Stimulated activated CD8-positive, alpha-beta memory T cell treated with anti-CD3 and anti-CD28 coated beads, Interleukin-12 subunit alpha, Interleukin-12 subunit beta, amount 100 ng/mL, for 24 hours (primary cell): ENCODE results near the gene ACTA2.
A peak's percentile ranks its signal among the peaks of the same experiment; 100 is the strongest.

Source experiments
- DNase-seq: peaks from one replicate; pipeline ENCODE4 v3.0.0-alpha.2; 2020; ENCODE audit errors: extremely low read depth

ACTA2 gene

DNA sequence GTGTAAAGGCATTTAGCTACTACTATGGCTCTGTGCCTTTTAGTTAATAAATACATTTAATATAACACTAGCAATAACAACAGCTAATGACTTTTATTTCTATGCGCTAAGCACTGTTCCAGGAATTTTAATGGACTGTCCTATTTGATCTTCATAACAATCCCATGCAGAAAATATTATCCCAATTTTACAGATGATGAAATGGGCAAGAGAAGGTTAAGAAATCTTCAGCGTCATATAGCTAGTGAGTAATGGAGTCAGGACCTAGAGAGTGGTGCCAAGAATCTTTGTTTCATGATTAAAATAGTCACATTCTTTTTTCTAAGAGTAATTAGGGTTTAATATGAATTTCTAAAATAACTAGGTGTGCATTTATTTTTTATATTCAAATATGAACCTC lies 32.4 kb downstream of the ACTA2 start:
- no peak for DNase-seq

DNA sequence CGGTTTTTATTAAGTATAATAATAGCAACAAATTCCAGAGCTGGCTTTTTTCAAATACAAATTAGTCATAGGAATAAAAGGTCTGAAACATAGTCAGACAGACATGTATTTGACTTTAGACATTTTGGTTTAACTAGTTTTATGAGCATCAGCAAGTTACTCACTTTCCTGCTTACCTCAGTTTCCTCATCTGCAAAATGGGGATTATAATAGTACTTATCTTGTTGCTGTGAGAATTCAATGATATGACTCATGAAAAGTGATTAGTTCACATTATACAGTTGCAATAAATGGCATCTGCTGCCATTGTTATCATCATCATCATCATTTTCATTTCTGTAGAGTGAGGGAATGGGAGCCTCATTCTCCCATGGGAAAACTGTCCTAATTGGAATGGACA lies 33.5 kb downstream of the ACTA2 start:
- DNase-seq: no peak

DNA sequence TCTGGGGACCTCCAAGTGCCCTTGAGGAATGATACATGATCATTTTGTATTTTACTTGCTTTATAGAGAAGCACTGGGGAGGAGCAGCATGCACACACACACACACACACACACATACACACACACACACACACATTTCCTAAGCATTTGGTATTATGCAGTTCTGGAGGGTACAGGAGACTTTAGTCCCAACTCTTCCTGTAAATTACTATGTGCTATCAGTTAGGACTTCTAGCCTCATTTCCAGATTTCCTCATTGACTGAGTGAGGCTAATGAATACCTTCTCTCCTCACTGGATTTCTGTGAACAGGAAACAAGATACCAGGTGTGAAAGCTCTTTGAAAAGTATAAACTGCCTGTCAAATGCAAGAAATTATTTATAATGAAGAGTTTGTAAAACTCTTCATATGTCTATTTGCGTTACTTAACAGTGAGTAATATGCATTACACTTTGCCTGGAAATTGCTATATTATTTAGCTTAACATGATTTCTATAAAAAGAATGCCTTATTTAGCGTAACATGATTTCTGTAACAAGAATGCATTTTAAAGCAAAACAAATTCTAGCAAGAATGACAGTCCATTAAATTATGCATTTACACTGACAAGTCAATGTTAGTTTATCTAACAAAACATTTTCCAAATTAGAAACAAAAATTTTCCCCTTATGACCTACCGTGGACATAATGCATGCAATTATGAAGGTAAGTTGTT lies 34.2 kb downstream of the ACTA2 start:
- no peak for DNase-seq

DNA sequence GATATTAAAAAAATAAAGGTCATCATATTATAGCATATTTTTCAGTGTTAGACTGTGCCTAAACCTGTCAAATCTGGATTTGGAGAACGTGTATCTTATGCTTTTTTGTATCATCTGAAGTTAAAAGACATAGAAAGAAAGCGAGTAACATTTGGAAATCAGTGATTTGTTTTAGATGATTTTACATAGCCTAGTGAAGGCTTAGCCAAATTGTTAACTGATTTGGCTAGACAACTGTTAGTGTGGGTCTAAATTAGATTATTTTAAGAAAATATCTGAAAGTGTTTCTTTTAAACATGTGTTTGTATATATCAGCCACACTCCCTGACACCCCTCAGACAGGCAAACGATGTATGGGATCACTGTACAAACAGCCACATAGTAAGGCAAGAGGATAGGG lies 35.6 kb downstream of the ACTA2 start:
- no peak for DNase-seq

DNA sequence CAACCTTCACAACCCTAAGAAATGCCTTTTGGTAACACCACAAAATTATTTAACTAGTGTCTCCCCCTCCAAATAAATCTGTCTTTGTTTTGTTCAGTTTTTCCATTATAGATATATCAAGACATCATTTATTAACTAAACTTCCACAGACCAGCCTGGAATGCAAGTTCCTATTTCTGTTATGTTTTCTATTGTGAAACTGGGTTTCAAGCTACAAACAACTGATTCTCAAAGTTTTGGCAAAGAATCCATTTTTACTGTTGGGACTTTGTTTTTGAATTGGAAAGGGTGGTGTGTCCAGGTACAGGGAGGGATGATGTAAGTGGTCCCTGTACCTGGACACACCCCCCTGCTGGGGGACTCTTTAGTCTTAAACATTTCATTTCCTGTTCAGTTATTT lies 36.3 kb downstream of the ACTA2 start:
- DNase-seq: no peak

DNA sequence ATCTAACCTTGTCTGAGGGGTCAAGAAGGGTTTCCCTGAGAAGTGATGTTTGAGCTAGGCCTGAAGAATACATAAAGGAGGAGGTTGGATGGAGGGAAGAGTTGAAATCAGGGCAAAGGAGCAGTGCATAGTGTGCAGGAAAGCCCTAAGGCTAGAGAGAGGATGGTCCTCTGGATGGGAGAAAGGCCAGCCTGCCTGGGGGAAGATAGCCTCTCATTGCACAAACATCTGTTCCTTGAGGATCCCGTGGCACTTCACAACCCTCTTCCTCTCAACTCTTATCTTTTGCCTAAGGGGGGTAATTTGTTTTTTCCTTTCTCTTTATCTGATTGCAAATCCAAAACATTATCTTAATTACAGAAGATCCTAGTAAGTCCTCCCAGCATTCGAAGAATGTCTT lies 36.8 kb downstream of the ACTA2 start:
- DNase-seq: no peak

DNA sequence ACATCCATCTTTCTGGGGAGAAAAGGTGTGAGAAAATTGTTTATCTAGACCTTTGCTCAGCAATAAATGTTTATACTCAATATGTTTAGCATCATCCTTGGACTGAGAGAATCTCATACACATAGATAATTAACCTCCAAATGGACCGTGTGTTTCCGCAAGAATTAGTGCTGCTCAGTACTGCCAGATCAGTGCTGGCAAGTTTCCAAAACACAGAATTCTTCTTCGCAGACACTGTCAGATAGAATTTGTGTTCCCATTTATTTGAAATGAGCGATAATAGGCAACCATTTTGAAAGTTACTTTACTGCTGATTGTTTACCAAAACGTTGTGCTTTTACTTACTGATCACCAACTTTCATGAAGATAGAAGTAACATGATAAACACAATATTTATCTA lies 38.8 kb downstream of the ACTA2 start:
- DNase-seq: no peak

DNA sequence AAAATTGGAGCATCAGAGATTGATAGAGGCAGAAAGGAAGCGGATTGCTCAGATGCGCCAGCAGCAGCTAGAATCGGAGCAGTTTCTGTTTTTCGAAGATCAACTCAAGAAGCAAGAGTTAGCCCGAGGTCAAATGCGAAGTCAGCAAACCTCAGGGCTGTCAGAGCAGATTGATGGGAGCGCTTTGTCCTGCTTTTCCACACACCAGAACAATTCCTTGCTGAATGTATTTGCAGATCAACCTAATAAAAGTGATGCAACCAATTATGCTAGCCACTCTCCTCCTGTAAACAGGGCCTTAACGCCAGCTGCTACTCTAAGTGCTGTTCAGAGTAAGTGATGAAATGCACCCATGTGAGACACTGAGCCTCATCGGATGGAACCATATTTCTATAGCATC lies 39.4 kb downstream of the ACTA2 start:
- no peak for DNase-seq

DNA sequence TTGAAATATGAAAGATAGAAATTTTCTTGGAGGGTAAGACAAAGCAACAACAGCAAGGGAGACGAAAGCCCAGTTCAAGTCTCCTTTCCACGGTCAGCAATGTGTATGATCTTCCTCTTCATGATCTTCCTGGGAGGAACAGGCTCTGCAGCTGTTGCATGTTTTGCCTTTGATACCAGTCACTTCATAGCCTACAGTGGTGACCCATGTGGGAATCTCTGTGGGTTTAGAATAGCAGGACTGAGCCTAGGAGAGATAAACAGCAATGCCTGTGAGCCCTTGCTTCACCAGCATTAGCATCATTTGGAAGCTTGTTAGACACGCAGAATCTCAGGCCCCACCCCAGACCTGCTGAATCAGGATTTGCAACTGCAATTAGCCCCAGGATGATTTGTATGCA lies 40.7 kb downstream of the ACTA2 start:
- no peak for DNase-seq

DNA sequence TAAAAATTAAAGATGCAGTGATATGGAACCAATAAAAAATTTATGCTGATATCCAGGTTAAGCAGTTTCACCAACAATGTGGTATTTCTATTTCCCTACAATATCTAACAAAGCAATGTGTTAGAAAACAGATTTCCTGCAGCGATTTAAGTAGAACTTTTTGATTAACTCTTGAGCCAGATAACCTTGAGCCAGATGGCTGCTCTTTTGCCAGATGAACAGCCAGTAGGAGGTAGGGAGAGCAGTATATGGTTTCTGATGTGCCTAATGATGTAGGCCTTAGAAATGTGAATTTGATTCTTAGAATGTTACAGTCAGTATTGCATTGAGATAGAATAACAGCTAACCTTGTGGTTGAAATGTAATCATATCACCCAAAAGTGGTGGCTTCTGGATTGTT lies 41.5 kb downstream of the ACTA2 start:
- DNase-seq: no peak

DNA sequence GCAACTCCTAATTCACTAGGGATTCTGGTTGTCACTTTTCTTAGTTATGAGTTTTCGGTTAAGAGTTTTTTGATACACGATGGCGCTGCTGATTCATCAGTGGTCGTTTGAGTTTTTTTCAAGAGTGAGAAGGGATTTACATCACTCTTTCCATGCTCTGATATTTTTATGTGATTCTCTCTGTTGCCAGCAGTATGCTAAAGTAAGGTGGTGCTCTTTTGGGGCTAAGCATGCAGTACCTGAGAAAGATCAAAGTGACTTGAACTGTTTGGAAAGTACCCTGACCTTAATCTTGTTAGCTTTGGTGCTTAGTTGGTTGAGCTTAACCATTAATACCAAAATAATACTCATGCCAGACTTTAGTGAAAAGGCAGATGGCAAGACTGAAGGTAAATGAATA lies 44.4 kb downstream of the ACTA2 start:
- DNase-seq: no peak

DNA sequence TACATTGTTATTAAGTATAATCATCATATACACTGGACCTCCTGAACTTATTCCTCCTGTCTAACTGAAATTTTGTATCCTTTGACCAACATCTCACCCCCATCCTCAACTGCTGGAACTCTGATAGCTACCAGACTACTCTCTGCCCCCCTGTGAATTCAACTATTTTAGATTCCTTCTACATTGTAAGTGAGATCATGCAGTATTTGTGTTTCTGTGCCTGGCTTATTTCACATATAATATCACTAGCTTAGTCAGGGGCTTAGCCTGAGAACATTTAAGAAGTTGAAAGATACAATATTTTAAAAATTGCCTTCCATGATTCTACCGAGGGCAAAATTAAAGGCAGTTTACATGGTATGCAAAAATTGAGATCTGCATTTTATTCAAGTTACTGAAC lies 45.7 kb downstream of the ACTA2 start:
- no peak for DNase-seq

DNA sequence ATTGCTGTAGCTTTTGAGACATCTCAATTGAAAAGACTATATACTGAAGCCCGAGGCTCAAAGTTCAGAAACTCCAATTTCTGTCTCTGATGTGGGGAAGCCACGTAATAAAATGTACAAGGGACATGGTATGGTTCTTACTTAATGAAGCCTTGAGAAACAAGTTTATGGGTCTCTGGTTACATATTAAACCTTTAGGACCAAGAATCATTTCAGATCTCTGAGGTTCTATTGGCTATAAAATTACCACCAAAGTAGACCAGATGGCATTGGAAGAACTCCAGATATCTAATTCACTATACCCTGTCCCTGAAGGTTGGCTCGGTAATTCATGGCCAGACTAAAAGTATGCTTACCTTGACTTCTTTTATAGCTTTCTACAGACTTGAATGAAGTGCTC lies 48.9 kb downstream of the ACTA2 start:
- no peak for DNase-seq

DNA sequence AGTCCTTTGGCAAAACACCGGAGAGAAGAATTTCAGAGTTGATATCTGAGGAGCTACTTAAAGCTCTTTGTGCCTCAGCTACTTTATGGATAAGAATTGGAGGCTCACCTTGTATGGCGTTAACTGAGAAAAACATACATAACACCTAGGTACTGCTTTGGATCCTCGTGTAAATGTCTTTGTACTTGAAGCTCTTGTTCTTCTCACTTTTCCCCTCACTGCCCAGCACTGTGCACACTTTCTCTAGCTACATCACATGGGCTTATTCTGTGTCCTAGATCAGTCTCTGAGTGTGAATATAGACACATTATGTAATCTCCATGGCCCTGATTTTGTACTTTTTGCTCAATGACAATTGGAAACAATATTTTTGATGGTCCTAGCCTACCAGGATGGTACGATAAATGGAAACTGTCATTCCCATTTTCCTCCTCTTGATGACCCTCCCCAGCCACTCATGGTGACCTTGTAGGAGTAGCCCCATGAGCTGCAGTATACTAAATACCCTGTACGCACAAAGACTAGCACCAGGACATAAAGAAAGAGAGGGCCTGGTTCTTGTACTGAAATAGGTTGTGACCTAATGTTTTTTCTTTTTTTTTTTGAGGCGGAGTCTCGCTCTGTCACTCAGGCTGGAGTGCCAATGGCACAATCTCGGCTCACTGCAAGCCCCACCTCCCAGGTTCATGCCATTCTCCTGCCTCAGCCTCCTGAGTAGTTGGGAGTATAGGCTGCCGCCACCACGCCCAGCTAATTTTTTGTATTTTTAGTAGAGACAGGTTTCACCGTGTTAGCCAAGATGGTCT lies 50.4 kb downstream of the ACTA2 start:
- DNase-seq: no peak

DNA sequence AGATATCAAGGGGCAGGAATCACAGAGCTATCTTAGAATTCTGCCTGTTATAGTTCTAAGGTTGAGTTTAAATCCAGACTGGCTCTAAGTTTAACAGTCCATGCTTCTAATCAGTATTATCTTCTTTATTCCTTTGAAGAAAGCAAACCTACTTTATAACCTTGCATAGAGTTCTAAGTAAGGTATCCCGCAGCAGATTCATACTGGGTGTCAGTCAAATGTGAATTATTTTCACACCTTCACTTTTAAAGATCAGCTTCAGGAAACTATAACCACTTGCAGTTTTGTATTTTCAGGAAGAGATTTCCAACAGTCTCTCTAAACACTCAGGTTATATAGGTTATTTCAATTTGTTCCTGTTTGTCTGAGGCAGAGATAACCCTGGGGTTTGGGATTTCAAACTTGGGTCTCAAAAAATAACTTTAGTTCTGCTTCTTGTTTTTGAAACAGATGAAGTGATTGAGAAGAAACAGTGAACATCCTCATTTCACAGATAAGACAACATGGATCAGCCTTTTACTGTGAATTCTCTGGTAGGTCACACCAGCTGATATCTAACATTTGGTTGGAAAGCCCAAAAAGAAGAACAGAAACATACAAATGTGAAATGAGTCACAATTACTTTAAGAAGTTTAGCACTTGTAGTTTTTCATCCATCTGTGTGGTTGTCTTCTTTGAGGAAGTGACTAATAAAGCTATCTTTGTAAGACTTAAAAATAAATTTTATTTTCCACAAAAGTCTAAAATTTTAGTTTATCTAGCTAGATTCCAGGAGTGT lies 51.2 kb downstream of the ACTA2 start:
- DNase-seq: no peak

DNA sequence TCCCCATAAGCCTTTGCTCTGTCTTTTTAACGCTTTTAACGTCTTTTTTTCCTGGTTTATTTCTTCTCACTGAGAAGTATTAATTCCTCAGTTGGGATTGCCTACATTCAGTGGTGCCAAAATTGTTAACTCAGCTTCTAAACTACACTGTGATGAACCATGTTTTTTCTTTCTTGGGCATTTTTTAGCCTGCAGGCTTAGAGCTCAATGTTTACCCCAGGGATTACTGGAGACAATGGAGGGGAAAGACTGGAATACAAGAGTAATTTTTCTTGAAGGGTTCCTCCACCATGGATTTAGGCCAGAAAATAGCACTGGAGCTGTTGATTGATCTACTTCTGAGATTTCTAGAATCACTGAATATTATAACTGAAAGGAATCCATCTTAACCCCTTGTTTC lies 52.7 kb downstream of the ACTA2 start:
- DNase-seq: no peak

DNA sequence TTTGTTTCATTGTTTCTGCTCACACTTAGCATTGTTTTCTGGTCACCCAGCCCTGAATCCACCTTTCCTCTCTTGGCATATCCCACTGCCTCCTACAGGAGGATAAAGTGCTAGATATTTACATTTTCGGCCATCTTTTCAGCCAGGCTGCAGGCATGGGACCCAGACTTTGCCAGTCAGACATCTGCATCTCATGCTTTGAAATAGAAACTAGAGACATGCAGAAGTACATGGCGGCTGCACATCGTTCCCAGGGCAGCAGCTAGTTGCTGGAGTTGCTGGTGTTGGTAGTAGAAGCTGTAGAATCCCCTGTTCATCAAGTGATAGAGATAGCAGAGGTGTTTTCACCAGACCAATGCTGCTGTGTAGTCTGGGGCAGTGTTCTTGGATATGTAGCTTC lies 53.8 kb downstream of the ACTA2 start:
- DNase-seq: no peak

DNA sequence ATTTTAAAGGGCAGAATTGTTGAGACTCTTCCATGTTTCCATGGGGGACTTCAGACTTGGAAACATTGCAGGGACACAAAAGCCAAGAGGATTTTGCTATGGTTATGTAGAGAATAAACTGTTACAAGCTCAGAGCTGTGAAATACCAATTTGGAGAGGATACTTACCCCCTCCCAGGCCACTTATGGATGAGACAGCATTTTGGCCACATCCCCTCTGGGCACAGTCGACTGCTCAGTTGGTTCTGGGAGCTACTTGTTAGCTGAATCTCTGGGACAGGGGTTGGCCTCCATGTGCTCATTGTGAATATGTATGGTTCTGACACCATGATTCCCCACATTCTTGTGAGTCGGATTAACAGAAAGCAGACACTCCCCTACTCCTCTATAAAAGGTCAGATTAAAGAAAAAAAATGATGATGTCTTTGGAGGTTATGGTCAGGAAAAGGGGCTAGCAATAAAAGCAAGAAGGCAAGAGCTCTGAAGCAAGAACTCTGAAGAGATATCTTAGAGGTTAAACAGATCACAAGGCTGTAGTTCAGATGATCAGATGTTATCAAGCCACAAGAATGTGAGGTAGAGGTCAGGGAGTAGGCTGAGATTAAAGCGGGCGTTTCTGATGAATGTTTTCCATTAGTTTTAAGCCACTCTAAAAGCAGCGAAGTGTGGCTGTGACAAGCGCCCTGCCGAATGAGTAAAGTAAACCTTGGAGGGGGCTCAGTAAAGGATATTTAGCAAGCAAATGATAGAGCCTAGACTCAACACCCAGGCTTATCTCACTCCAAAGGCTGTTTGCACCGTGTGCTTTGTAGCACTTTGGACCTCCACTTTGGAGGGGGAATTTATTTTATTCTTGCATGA lies 55.3 kb downstream of the ACTA2 start:
- DNase-seq: peak; percentile 12

DNA sequence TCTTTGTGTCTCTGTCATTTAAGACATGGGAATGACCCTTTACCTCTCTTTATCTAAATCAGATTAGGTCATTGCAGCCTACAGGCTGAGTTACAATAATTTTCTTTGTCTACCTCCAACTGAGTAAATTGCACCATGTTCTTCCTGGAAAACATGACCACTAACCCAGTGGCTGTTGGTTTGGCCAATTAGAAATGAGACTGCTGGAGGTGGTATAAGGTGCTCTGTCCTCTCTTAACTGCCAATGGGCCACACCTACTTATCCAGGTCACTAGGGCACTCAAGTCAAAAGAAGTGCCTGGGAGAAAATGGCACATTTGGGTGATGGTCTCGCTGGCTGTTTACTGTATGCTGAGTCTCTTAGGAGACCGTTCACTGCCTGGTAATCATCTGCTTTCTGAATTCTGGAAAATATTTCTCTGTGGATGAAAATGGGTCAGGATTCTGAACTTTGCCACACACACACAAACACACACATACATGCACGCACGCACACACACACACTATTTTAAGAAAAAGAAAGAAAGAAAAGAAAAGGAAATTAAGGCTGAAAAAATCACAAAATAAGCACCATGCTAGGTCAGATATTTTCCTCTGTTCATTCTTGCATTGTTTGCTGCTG lies 56.1 kb downstream of the ACTA2 start:
- DNase-seq: no peak

DNA sequence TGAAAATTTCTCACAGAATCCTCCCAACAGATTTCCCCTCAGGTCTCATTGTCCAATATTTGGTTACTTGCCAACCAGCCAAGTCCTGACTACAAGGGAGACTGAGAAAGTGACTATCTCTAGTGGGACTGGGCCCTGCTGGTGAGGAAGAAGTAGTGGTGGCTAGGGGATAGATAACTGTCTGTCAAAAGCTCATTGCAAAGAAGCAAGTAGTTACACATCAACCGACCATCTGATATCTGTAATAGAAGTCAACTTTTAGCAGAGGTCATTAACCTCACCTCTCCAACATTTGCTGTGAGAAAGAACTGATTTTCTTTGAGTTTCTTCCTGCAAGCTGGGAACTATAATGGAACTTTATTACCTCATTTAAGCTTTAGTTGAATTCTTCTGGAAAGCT lies 57.3 kb downstream of the ACTA2 start:
- no peak for DNase-seq

DNA sequence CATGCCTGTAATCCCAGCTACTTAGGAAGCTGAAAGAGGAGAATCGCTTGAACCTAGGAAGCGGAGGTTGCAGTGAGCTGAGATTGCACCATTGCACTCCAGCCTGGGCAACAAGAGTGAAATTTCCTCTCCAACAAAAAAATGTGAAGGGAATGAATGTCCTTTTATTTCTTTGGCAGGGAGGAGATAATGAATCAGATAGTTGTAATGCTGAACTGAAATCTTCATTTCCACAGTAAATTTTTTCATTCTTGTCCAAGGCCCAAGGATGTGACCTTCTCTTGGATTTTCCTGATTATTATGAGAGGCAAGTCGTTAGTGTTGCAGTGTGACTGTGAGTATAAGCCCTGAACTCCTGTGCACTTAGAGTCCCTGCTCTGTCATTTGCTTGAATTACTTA lies 59.0 kb downstream of the ACTA2 start:
- no peak for DNase-seq
